Neural progenitor cell (in vitro differentiated cells): ENCODE measurements around the gene ZNF691. TPM values are rescaled to one million over a fixed set of nuclear protein-coding genes. Genes with fewer than 3 reads are reported as not detected.

Experiments
- DNase-seq: peaks from one replicate; pipeline ENCODE4 v3.0.0-alpha.2; 2016; ENCODE audit warnings: low spot score
- H2AFZ ChIP-seq: fragments of 200-600 bp; sonication (generic); replicated peaks from 2 replicates; pipeline ENCODE4 v1.6.1; 2016; ENCODE audit warnings: antibody characterized with exemption
- H3F3A ChIP-seq: fragments of 200-600 bp; sonication (generic); 2 replicates; pipeline ENCODE4 v1.6.1; 2016; ENCODE audit warnings: antibody characterized with exemption, low read depth
- H3K27ac ChIP-seq: fragments of 200-600 bp; sonication (generic); 2 replicates; pipeline ENCODE4 v1.5.1; 2016; ENCODE audit warnings: mild to moderate bottlenecking
- H3K27me3 ChIP-seq: fragments of 200-600 bp; sonication (generic); 2 replicates; pipeline ENCODE4 v1.6.1; 2016; ENCODE audit warnings: mild to moderate bottlenecking, moderate library complexity
- H3K36me3 ChIP-seq: fragments of 200-600 bp; sonication (generic); 2 replicates; pipeline ENCODE4 v1.5.1; 2016
- H3K4me1 ChIP-seq: fragments of 200-600 bp; sonication (generic); 2 replicates; pipeline ENCODE4 v1.6.1; 2016; ENCODE audit warnings: mixed run types
- H3K4me2 ChIP-seq: fragments of 200-600 bp; sonication (generic); 2 replicates; pipeline ENCODE4 v1.6.1; 2016
- H3K4me3 ChIP-seq: fragments of 200-600 bp; sonication (generic); 2 replicates; pipeline ENCODE4 v1.5.1; 2016
- H3K79me2 ChIP-seq: fragments of 200-600 bp; sonication (generic); 2 replicates; pipeline ENCODE4 v1.6.1; 2016; ENCODE audit warnings: low read depth
- H3K9ac ChIP-seq: fragments of 200-600 bp; sonication (generic); 2 replicates; pipeline ENCODE4 v1.6.1; 2016
- H3K9me3 ChIP-seq: fragments of 200-600 bp; sonication (generic); 2 replicates; pipeline ENCODE4 v1.5.1; 2016; ENCODE audit warnings: low read depth
- H4K20me1 ChIP-seq: fragments of 200-600 bp; sonication (generic); 2 replicates; pipeline ENCODE4 v1.6.1; 2016; ENCODE audit warnings: low read depth
- H3K27ac Mint-ChIP-seq: 3 replicates; pipeline ENCODE4 v1.8.0; 2021; ENCODE audit warnings: mixed read lengths
- H3K27me3 Mint-ChIP-seq: 2 replicates; pipeline ENCODE4 v1.8.0; 2022; ENCODE audit warnings: low read depth, mild to moderate bottlenecking, inconsistent platforms, moderate library complexity, mixed read lengths; ENCODE audit not compliant: insufficient read depth
- H3K36me3 Mint-ChIP-seq: 3 replicates; pipeline ENCODE4 v1.8.0; 2021; ENCODE audit warnings: mixed read lengths
- H3K4me1 Mint-ChIP-seq: 3 replicates; pipeline ENCODE4 v1.8.0; 2021; ENCODE audit warnings: mixed read lengths
- H3K4me3 Mint-ChIP-seq: 3 replicates; pipeline ENCODE4 v1.8.0; 2021; ENCODE audit warnings: mild to moderate bottlenecking, moderate library complexity, mixed read lengths
- H3K9me3 Mint-ChIP-seq: 3 replicates; pipeline ENCODE4 v1.8.0; 2020; ENCODE audit warnings: mixed read lengths
- CTCF ChIP-seq: fragments of 200-600 bp; sonication (generic); IDR thresholded peaks from 2 replicates; pipeline ENCODE4 v1.5.1; 2017; ENCODE audit warnings: antibody characterized with exemption, mild to moderate bottlenecking
- EZH2 ChIP-seq: fragments of 200-600 bp; sonication (generic); IDR thresholded peaks from 2 replicates; pipeline ENCODE4 v1.6.1; 2017; ENCODE audit warnings: antibody characterized with exemption, mild to moderate bottlenecking, moderate library complexity
- EZH2phosphoT487 ChIP-seq: fragments of 200-600 bp; sonication (generic); IDR thresholded peaks from 2 replicates; pipeline ENCODE4 v1.6.1; 2017; ENCODE audit warnings: antibody characterized with exemption
- total RNA-seq: library from RNA; depleted of rRNA; stranded (reverse); fragments of >200 nt; gene quantifications from 2 replicates; pipeline ENCODE4 v1.2.3, GENCODE V29; 2015; ENCODE audit warnings: low replicate concordance

ZNF691 gene
- total RNA-seq, 1 donor from 2014 or later, result 17.6 TPM

GRCh38 chr1:42801832-42802473, 44.5 kb upstream of the ZNF691 start:
- H3K4me2 ChIP-seq, result no peak overlapping the region
- H3K4me3 ChIP-seq, result no peak overlapping the region
- H3K9me3 ChIP-seq, result no peaks in the 10 kb centered on the region
- H3K36me3 Mint-ChIP-seq, result peaks cover 25% of the 10 kb centered on the region
- no peaks in the 10 kb centered on the region for H3K4me1 Mint-ChIP-seq
- peaks cover 3% of the 10 kb centered on the region for H3K9me3 Mint-ChIP-seq
- TF ChIP-seq CTCF (no peak), EZH2 (no peak), EZH2phosphoT487 (no peak)
- H3K79me2 ChIP-seq, result no peaks in the 10 kb centered on the region
- no peaks in the 10 kb centered on the region for H3K4me1 ChIP-seq
- no peak overlapping the region for H3K4me3 Mint-ChIP-seq
- no peak overlapping the region for H3K9ac ChIP-seq
- no peaks in the 10 kb centered on the region for H4K20me1 ChIP-seq
- H3K36me3 ChIP-seq, result no peaks in the 10 kb centered on the region
- no peak for DNase-seq
- peaks cover 2% of the 10 kb centered on the region for H3K27me3 Mint-ChIP-seq
- H3F3A ChIP-seq, result peaks cover 4% of the 10 kb centered on the region
- no peaks in the 10 kb centered on the region for H3K27me3 ChIP-seq
- no peak overlapping the region for H3K27ac Mint-ChIP-seq
- no peak overlapping the region for H3K27ac ChIP-seq
- no peak overlapping the region for H2AFZ ChIP-seq

- Mint-ChIP-seq H3K4me1 (no peaks in the 10 kb centered on the region), H3K4me3 (no peak overlapping the region), H3K27me3 (peaks cover 3% of the 10 kb centered on the region), H3K9me3 (peaks cover 3% of the 10 kb centered on the region), H3K36me3 (peaks cover 31% of the 10 kb centered on the region), H3K27ac (no peak overlapping the region)
- TF ChIP-seq EZH2phosphoT487, result no peak
- TF ChIP-seq EZH2, result no peak
- TF ChIP-seq CTCF, result no peak
- no peaks in the 10 kb centered on the region for H3F3A ChIP-seq
- H3K4me2 ChIP-seq, result no peak overlapping the region
- H3K9me3 ChIP-seq, result no peaks in the 10 kb centered on the region
- peaks cover 3% of the 10 kb centered on the region for H3K36me3 ChIP-seq
- no peaks in the 10 kb centered on the region for H4K20me1 ChIP-seq
- no peak for DNase-seq
- H2AFZ ChIP-seq, result no peak overlapping the region
- no peak overlapping the region for H3K9ac ChIP-seq
- H3K79me2 ChIP-seq, result no peaks in the 10 kb centered on the region
- H3K27me3 ChIP-seq, result no peaks in the 10 kb centered on the region
- no peak overlapping the region for H3K27ac ChIP-seq
- H3K4me3 ChIP-seq, result no peak overlapping the region
- H3K4me1 ChIP-seq, result no peaks in the 10 kb centered on the region
These were observed 40.2 kb upstream of the ZNF691 start for GRCh38 chr1:42806171-42806570.

- H4K20me1 ChIP-seq, result no peaks in the 10 kb centered on the region
- no peak overlapping the region for H3K27ac ChIP-seq
- H3K4me1 Mint-ChIP-seq, result peaks cover 2% of the 10 kb centered on the region
- H3K9me3 Mint-ChIP-seq, result peaks cover 3% of the 10 kb centered on the region
- H2AFZ ChIP-seq, result no peak overlapping the region
- H3K4me2 ChIP-seq, result no peak overlapping the region
- no peak overlapping the region for H3K4me3 Mint-ChIP-seq
- H3K36me3 ChIP-seq, result peaks cover 3% of the 10 kb centered on the region
- no peak for TF ChIP-seq EZH2
- TF ChIP-seq EZH2phosphoT487, result no peak
- no peak for TF ChIP-seq CTCF
- H3K4me3 ChIP-seq, result no peak overlapping the region
- H3K79me2 ChIP-seq, result no peaks in the 10 kb centered on the region
- no peak overlapping the region for H3K27ac Mint-ChIP-seq
- DNase-seq, result no peak
- H3K4me1 ChIP-seq, result no peaks in the 10 kb centered on the region
- no peak overlapping the region for H3K9ac ChIP-seq
- peaks cover 33% of the 10 kb centered on the region for H3K36me3 Mint-ChIP-seq
- H3F3A ChIP-seq, result no peaks in the 10 kb centered on the region
- peaks cover 3% of the 10 kb centered on the region for H3K27me3 Mint-ChIP-seq
- no peaks in the 10 kb centered on the region for H3K9me3 ChIP-seq
- H3K27me3 ChIP-seq, result no peaks in the 10 kb centered on the region
These were observed 39.8 kb upstream of the ZNF691 start for GRCh38 chr1:42806593-42806992.
